ENCODE data around the gene DYNC1LI1. TPM values are rescaled to one million over a fixed set of nuclear protein-coding genes. Genes with fewer than 3 reads are reported as not detected.

DYNC1LI1 gene

GRCh38 chr3:32487781-32488473 lies 82.7 kb downstream of the DYNC1LI1 start:
- no peak overlapping the region for H3K4me2 ChIP-seq (ENCODE audit: low read length)
- H3K4me1 ChIP-seq (ENCODE audit: control insufficient read depth, insufficient read depth, low read length), result peaks cover 9% of the 10 kb centered on the region
- no peaks in the 10 kb centered on the region for H3K27me3 ChIP-seq (ENCODE audit: control insufficient read depth, insufficient read depth, low read length)
- peaks cover 23% of the 10 kb centered on the region for H3K36me3 ChIP-seq (ENCODE audit: insufficient read depth, low read length)
- no peak overlapping the region for H3K4me3 ChIP-seq (ENCODE audit: low read length)
- H3K9me3 ChIP-seq (replicated peaks; ENCODE audit: low read length), result no peaks in the 10 kb centered on the region
- no peak overlapping the region for H3K9ac ChIP-seq (ENCODE audit: low read depth, low read length)

- peaks cover 20% of the 10 kb centered on the region for H3K4me1 ChIP-seq (ENCODE audit: control insufficient read depth, insufficient read depth, low read length)
- no peak overlapping the region for H3K9ac ChIP-seq (ENCODE audit: low read depth, low read length)
- H3K27me3 ChIP-seq (ENCODE audit: control insufficient read depth, insufficient read depth, low read length), result no peaks in the 10 kb centered on the region
Observed at GRCh38 chr3:32484436-32484835, 86.2 kb downstream of the DYNC1LI1 start.

GRCh38 chr3:32483772-32484171 lies 86.9 kb downstream of the DYNC1LI1 start:
- H3K4me3 ChIP-seq (ENCODE audit: low read length), result no peak overlapping the region
- H3K27me3 ChIP-seq (ENCODE audit: control insufficient read depth, insufficient read depth, low read length), result no peaks in the 10 kb centered on the region
- H3K4me2 ChIP-seq (ENCODE audit: low read length), result no peak overlapping the region
- H3K4me1 ChIP-seq (ENCODE audit: control insufficient read depth, insufficient read depth, low read length), result peaks cover 20% of the 10 kb centered on the region
- no peaks in the 10 kb centered on the region for H3K9me3 ChIP-seq (replicated peaks; ENCODE audit: low read length)
- no peak overlapping the region for H3K9ac ChIP-seq (ENCODE audit: low read depth, low read length)
- peaks cover 30% of the 10 kb centered on the region for H3K36me3 ChIP-seq (ENCODE audit: insufficient read depth, low read length)

More at GRCh38 chr3:32484436-32484835, 86.2 kb downstream of the DYNC1LI1 start:
- Histone ChIP-seq H3K4me3 (ENCODE audit: low read length) (no peak overlapping the region), H3K36me3 (ENCODE audit: insufficient read depth, low read length) (peaks cover 24% of the 10 kb centered on the region), H3K9me3 (replicated peaks; ENCODE audit: low read length) (no peaks in the 10 kb centered on the region), H3K4me2 (ENCODE audit: low read length) (no peak overlapping the region)

- Histone ChIP-seq H3K36me3 (ENCODE audit: insufficient read depth, low read length) (peaks cover 36% of the 10 kb centered on the region), H3K4me1 (ENCODE audit: control insufficient read depth, insufficient read depth, low read length) (peaks cover 12% of the 10 kb centered on the region), H3K9ac (ENCODE audit: low read depth, low read length) (no peak overlapping the region), H3K4me2 (ENCODE audit: low read length) (no peak overlapping the region), H3K4me3 (ENCODE audit: low read length) (no peak overlapping the region), H3K27me3 (ENCODE audit: control insufficient read depth, insufficient read depth, low read length) (no peaks in the 10 kb centered on the region), H3K9me3 (replicated peaks; ENCODE audit: low read length) (no peaks in the 10 kb centered on the region)
Observed at GRCh38 chr3:32482693-32483092, 88.0 kb downstream of the DYNC1LI1 start.

- Histone ChIP-seq H3K4me1 (ENCODE audit: control insufficient read depth, insufficient read depth, low read length) (peaks cover 11% of the 10 kb centered on the region), H3K27me3 (ENCODE audit: control insufficient read depth, insufficient read depth, low read length) (no peaks in the 10 kb centered on the region), H3K9me3 (replicated peaks; ENCODE audit: low read length) (no peaks in the 10 kb centered on the region), H3K4me3 (ENCODE audit: low read length) (no peak overlapping the region), H3K9ac (ENCODE audit: low read depth, low read length) (no peak overlapping the region), H3K4me2 (ENCODE audit: low read length) (no peak overlapping the region), H3K36me3 (ENCODE audit: insufficient read depth, low read length) (peaks cover 31% of the 10 kb centered on the region)
Observed at GRCh38 chr3:32481791-32482631, 88.6 kb downstream of the DYNC1LI1 start.

GRCh38 chr3:32480604-32481003 lies 90.1 kb downstream of the DYNC1LI1 start:
- Histone ChIP-seq H3K4me1 (ENCODE audit: control insufficient read depth, insufficient read depth, low read length) (peaks cover 11% of the 10 kb centered on the region), H3K9ac (ENCODE audit: low read depth, low read length) (no peak overlapping the region), H3K4me2 (ENCODE audit: low read length) (no peak overlapping the region), H3K27me3 (ENCODE audit: control insufficient read depth, insufficient read depth, low read length) (no peaks in the 10 kb centered on the region), H3K9me3 (replicated peaks; ENCODE audit: low read length) (no peaks in the 10 kb centered on the region), H3K4me3 (ENCODE audit: low read length) (no peak overlapping the region), H3K36me3 (ENCODE audit: insufficient read depth, low read length) (peaks cover 21% of the 10 kb centered on the region)

Small RNA genes lying within 50 kb of the gene (small RNA-seq; reads per million reads assigned to genes)
- not detected for gene MIR548AY
